ENCODE measurements around the gene ATP7A.

Gene ATP7A

DNA sequence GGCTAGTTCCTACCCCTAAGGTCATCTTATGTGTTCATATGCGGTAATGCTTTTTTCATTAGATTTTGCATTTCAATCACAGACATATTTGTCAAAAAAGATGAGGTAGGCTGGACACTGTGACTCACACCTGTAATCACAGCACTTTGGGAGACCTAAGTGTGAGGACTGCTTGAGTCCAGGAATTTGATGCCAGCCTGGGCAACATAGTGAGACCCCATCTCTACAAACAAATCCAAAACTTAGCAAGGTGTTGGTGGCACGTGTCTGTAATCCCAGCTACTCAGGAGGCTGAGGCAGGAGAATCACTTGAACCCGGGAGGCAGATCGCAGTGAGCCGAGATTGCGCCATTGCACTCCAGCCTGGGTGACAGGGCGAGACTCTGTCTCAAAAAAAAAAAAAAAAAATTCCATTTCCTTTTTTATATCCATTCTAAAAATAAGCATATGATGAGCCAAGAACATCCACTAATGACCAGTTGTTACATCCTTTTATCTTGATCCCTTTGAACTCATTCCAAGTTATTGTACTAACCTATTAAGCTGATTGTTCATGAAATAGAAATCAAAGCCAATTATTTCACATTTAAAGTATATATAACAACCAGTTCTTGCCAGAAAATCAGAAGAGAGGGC is 35.5 kb downstream of the ATP7A start:
- DNase-seq = no peak

DNA sequence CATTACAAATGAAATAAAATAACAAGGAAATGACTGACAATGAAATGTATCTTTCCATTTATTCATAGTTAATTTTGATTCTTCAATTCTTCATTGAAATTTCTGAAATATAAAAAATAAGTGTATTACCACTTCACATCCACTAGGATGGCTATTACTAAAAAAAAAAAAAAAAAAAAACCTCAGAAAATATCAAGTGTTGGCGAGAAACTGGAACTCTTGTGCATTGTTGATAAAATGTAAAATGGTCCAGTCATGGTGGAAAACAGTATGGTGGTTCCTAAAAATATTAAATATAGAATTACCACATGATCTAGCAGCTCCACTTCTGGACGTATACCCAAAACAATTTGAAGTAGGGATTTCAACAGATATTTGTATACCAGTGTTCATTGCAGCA is 36.1 kb downstream of the ATP7A start:
- no peak for DNase-seq

GRCh38 chrX:77949840-77950239 is 39.3 kb downstream of the ATP7A start:
- no peak for DNase-seq

GRCh38 chrX:77952173-77952572 is 41.7 kb downstream of the ATP7A start:
- DNase-seq = no peak

DNA sequence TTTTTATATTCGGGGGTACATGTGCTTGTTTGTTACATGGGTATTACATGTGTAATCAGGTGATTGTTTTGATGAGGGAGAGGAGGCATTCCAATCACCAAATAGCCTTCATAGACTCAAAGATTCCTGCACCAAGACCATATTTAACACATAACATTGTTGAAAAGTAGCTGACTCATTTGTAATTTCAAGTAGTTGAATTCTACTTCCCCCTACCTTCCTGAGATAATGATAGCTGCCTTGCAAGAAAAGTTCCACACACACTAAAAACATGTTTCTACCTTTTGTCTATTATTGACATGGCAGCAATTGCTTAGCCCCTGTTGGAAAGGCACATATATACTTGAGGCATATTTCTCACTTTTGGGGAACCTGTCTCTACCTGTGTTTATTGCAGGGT is 42.8 kb downstream of the ATP7A start:
- no peak for DNase-seq

- DNase-seq = no peak
Observed at GRCh38 chrX:77953708-77954107, 43.2 kb downstream of the ATP7A start.

DNA sequence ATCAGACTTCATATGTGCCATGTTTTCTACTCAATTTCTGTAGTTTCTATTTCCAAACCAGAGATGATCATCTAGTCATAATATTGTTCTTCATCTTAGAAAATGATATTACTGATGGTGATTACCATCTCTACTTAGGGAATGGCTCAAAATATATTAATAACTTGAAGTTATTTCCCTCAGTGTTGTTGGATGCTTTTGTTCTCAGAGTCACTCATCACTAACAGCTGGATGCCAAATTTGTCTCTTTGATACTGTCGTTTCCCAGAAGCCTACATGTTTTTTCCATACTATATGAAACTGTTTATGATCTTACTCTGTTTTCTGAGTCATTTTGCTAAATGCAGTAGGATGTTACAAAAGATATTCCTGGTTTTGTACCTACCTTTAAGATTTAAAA is 50.1 kb downstream of the ATP7A start:
- DNase-seq = no peak

DNA sequence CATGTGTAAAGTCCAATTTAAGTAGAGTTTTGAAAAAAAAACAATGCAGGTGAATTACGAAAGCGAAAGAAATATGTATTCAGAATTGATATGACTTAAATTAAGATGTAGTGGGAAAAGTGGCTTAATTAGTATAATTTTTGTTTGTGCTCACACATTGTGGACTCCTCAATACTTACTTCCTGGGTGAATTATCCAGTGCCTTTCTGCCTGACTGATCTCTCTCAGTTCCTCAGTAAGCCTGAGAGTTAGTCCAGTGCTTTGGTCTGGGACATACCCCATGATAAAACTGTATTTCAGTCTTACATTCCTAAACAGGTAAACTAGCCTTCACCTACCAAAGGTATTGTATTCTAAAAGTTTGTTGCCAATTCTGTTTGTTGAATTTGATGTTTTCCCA is 50.6 kb downstream of the ATP7A start:
- no peak for DNase-seq

- no peak for DNase-seq
Observed at GRCh38 chrX:77962068-77962902, 51.8 kb downstream of the ATP7A start.

- no peak for DNase-seq
Observed at GRCh38 chrX:77966361-77966760, 55.9 kb downstream of the ATP7A start.

GRCh38 chrX:77967631-77968030 is 57.1 kb downstream of the ATP7A start:
- no peak for DNase-seq

GRCh38 chrX:77969538-77969937 is 59.0 kb downstream of the ATP7A start, which contains the start of gene PGAM4:
Gene PGAM4, minus strand, starts transcription at chrX:77969638. Its CDS starts 0 bp downstream, at chrX:77969638.
- DNase-seq = no peak

DNA sequence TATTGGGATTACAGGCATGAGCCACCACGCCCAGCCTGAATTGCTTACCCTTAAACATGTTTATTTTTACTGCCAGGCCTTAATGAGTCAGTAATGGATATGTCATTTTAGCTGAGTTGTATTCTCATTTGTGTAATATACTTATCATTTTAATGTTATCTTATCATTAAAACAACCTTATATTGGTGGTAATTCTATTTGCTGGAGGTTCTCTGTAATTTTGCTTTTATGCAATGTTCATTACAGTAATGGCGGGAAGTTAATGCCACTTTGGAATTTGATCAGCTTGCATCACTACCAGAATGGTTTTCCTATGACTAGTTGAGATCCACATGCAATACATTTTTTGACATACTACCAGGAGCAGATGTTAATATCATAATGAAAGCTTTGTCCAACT is 65.3 kb downstream of the ATP7A start:
- no peak for DNase-seq

DNA sequence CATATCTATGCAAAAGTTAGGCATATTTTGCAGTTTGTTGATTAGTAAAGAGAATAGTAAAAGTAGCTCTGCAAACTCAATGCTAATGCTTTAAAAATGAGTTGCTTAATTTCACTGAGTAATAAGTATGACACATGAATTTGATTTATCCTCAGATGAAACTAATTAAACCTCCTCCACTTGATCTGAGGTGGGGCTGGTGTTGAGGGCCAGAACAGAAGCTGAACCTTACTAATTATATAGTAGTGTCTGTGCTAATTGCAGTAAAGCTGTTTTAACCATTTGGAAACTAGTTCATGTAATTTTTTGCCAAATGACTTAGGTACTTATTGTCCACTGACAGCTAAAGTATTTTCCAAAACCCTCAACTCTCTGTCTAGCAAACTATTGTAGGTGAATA is 66.6 kb downstream of the ATP7A start:
- DNase-seq = peak; percentile 46

DNA sequence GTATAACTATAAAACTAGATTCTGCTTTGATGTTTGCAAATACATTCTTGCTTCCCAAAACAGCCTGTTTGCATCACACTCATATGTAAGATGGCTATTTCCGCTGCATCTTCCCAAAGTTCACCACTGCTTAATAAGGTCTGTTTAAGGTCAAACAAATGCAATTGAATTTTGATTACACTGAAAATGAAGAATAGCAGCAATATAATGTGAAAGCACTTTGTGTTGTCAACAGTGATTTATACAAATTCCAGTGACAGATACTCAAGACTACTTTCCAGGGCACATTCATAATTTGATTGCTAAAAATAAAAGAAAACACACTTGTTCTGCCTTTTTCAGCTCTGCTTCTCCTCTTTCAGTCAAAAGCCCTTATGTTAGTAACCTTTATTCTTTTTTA is 67.0 kb downstream of the ATP7A start:
- no peak for DNase-seq

DNA sequence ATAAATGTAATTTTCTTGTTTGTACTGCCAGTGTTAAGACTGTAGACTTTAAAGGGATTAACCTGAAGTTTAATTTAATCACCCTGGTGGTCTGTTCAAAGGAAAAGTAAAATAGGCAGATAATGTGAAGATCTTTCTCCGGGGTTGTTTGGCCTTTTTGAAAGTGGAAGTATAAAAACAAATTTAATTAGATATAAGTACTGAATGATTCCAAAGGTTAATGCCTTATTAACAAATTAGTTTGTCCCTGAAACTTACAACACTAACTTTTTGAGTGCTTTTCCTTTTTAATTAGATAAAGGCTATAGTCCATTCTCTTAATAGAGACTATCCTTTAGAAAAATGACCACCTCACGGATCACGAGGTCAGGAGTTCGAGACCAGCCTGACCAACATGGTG is 69.4 kb downstream of the ATP7A start:
- DNase-seq = no peak

DNA sequence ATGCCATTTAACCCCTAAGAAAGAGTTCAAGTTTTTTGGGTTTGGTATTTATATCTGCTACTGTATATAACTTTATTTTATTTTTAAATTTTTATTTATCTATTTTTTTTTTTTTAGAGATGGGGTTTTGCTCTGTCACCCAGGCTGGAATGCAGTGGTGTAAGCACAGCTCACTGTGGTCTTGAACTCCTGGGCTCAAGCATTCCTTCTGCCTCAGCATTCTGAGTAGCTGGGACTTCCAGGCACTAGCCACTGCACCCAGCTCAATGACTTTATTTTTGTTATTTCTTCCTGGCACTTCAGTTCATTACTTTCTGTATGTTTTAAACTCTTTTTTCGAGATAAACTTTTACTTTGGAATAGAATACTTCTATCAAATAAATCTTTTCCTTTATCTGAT is 101.4 kb downstream of the ATP7A start:
- DNase-seq = no peak

DNA sequence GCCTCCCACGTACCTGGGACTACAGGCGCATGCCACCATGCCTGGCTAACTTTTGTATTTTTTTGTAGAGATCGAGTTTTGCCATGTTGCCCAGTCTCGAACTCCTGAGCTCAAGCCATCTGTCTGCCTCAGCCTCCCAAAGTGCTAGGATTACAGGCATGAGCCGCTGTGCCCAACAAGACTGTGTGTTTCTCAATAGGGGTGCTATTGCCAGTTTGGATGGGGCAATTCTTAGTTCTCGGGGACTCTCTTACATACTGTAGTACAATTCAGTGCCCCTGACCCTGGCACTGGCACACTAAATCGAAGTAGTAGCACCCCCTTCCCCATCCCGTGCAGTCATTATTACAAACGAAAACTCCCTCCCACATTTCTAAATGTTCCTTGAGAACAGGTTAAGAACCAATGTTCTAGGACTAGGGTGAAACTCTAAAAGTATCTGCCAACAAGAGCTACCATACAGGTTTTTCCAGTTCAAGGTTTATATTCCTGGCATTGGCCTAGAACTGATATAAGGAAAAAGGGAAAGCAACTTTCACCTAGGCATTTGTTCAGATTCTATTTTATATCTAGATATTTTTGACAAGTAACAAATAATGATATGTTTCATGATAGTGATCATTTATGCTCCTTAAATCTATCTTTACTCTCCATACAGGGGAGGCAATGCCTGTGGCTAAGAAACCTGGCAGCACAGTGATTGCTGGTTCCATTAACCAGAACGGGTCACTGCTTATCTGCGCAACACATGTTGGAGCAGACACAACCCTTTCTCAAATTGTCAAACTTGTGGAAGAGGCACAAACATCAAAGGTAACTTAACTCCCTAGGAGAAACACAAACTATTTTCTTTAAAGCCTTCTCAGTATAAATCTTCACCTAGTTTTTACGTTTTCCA is 109.3 kb downstream of the ATP7A start:
- no peak for DNase-seq

- no peak for DNase-seq
Observed at GRCh38 chrX:78024349-78025059, 114.0 kb downstream of the ATP7A start.

- no peak for DNase-seq
Observed at GRCh38 chrX:78027798-78028197, 117.3 kb downstream of the ATP7A start.

DNA sequence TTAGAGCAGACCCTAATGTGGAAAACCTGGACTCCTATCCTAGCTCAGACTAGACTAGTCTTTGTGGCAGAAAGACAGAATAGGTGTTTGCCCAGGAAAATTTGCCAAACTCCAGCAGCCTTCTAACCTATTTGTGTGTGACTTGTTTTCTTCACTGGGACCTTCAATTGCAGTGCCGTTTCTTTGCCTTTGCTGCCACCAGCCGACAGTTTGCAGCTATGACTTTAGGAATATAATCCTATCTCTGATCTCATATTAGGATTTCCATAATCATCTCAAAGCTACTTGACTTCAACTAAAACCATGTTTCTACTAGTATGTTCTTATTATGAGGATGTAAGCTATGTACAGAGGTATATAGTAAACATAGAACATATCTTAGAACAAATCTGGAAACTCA is 119.2 kb downstream of the ATP7A start:
- DNase-seq = no peak

DNA sequence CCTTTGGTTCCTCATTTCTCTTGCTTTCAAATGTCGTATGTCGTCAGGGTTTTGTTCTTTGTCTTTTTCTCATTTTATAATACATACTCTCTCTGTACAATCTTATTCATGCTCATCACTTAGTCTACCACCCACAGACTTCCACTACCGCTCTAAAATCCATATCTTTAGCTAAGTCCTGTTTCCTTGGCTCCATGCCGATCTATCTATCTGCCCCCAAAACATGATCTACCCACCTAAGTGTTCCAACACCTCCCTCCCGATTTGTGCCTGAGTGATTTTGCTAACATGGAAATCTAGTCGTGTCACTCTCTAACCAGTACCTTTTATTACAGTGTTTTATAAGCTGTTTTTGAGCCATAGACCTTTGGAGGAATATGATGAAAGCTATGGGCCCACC is 124.6 kb downstream of the ATP7A start:
- no peak for DNase-seq

- no peak for DNase-seq
Observed at GRCh38 chrX:78037881-78038280, 127.4 kb downstream of the ATP7A start.
